Panc1 (cell line): ENCODE results near the gene IFNAR2. TPM values are rescaled to one million over a fixed set of nuclear protein-coding genes. Genes with fewer than 3 reads are reported as not detected.

Experiments
- ATAC-seq: fragments of 200-7000 bp; cut with Tn5 transposase; 2 replicates; pipeline ENCODE4 v1.9.1; 2020; ENCODE audit warnings: mild to moderate bottlenecking, moderate library complexity
- BruUV-seq: library from RNA; stranded (reverse); fragments of 400-500 nt; replicated peaks from 2 replicates; lab custom pipeline; 2021; lab: Mats Ljungman, UMichigan
- CTCF ChIA-PET: fragments of 300-600 bp; sonication (Branson Sonifier 250); formaldehyde crosslinking; loops from one replicate; lab custom pipeline; 2022; ENCODE audit warnings: antibody characterized with exemption; lab: Charles Lee
- POLR2A ChIA-PET: fragments of 300-600 bp; sonication (Branson Sonifier 250); formaldehyde crosslinking; loops from one replicate; lab custom pipeline; 2022; ENCODE audit warnings: antibody characterized with exemption; lab: Charles Lee
- DNase-seq: peaks from one replicate; pipeline ENCODE4 v3.0.0-alpha.2; 2010; ENCODE audit warnings: low read depth, low spot score
- H3K27ac ChIP-seq: 2 replicates; pipeline ENCODE4 v1.5.1; 2011; ENCODE audit warnings: mild to moderate bottlenecking, low read length, inconsistent platforms
- H3K27me3 ChIP-seq: fragments of 200-500 bp; sonication (Bioruptor generic); 2 replicates; pipeline ENCODE4 v1.6.0; 2014; ENCODE audit warnings: low read length, inconsistent platforms; ENCODE audit not compliant: control insufficient read depth, insufficient read depth
- H3K36me3 ChIP-seq: fragments of 200-500 bp; sonication (Bioruptor generic); 2 replicates; pipeline ENCODE4 v1.5.1; 2014; ENCODE audit warnings: inconsistent platforms, mild to moderate bottlenecking, low read length, moderate library complexity; ENCODE audit not compliant: control insufficient read depth, insufficient read depth
- H3K4me1 ChIP-seq: 2 replicates; pipeline ENCODE4 v1.5.1; 2011; ENCODE audit warnings: inconsistent platforms, mild to moderate bottlenecking, low read length, moderate library complexity; ENCODE audit not compliant: control insufficient read depth, insufficient read depth
- H3K4me3 ChIP-seq, 2 experiments: 2 replicates each; pipeline ENCODE4 v1.5.1; 2011 to 2012; ENCODE audit warnings: low read depth in 2 of 2, low read length in 2 of 2, mild to moderate bottlenecking in 2 of 2, inconsistent platforms in 1 of 2, moderate library complexity in 1 of 2
- H3K9me3 ChIP-seq: fragments of 200-500 bp; sonication (Bioruptor generic); 2 replicates; pipeline ENCODE4 v1.5.1; 2014; ENCODE audit warnings: low read depth, mild to moderate bottlenecking, inconsistent platforms, low read length, moderate library complexity; ENCODE audit not compliant: control insufficient read depth, insufficient read depth
- POLR2AphosphoS5 ChIP-seq: IDR thresholded peaks from 2 replicates; pipeline ENCODE4 v1.6.1; 2012; ENCODE audit warnings: mild to moderate bottlenecking, low read depth, low read length, moderate library complexity
- SIN3A ChIP-seq: IDR thresholded peaks from 2 replicates; pipeline ENCODE4 v1.6.1; 2012; ENCODE audit warnings: low read depth, mild to moderate bottlenecking, low read length, moderate library complexity, borderline replicate concordance; ENCODE audit not compliant: insufficient read depth
- TCF7L2 ChIP-seq: IDR thresholded peaks from 2 replicates; pipeline ENCODE4 v1.6.1; 2011; ENCODE audit warnings: mild to moderate bottlenecking, low read depth, low read length, inconsistent platforms
- in situ Hi-C: cut with HindIII; loops from 2 replicates; pipeline ENCODE4 v1.10.0; 2016; ENCODE audit warnings: low sequenced_read_pairs, low pct_unique_long_range_greater_than_20kb
- intact Hi-C: fragments of 100-400 bp; cut with micrococcal nuclease; formaldehyde crosslinking; loops from one replicate; pipeline ENCODE4 v1.10.0; 2022; ENCODE audit not compliant: unreplicated experiment
- total RNA-seq: library from RNA; stranded (reverse); gene quantifications from one replicate; pipeline ENCODE4 v1.2.1, GENCODE V29; 2021; ENCODE audit not compliant: unreplicated experiment
- TF ChIP-seq, protein P1 (sequence below), 2 experiments: IDR thresholded peaks; 2 replicates each; pipeline ENCODE4 v1.6.1; 2011 to 2012; ENCODE audit warnings: low read depth in 2 of 2, control low read depth in 1 of 2, low read length in 1 of 2, mild to moderate bottlenecking in 1 of 2, moderate library complexity in 1 of 2; ENCODE audit not compliant: insufficient read depth in 1 of 2
- TF ChIP-seq, protein P2 (sequence below): fragments of 450-650 bp; IDR thresholded peaks from 2 replicates; pipeline ENCODE4 v1.5.1; 2017; ENCODE audit warnings: mild to moderate bottlenecking

IFNAR2 gene
- total RNA-seq, 1 experiment from 2014 or later, result 18.2 TPM

DNA sequence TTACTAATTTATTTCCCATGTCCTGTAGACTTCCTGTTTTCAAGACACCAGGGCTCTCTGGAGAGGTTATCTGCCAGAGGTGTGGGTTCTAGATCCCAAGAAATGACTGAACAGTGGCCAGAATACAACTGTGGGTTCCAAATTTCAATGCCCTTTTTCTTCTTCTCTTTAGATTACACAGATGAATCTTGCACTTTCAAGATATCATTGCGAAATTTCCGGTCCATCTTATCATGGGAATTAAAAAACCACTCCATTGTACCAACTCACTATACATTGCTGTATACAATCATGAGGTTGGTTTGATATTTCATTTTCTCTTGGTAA is 15.0 kb downstream of the IFNAR2 start:
- H3K27me3 ChIP-seq, result no peaks in the 10 kb centered on the region
- no peak for DNase-seq
- TF ChIP-seq TCF7L2 (no peak), POLR2AphosphoS5 (no peak), SIN3A (no peak)
- TF ChIP-seq, protein P1, sequence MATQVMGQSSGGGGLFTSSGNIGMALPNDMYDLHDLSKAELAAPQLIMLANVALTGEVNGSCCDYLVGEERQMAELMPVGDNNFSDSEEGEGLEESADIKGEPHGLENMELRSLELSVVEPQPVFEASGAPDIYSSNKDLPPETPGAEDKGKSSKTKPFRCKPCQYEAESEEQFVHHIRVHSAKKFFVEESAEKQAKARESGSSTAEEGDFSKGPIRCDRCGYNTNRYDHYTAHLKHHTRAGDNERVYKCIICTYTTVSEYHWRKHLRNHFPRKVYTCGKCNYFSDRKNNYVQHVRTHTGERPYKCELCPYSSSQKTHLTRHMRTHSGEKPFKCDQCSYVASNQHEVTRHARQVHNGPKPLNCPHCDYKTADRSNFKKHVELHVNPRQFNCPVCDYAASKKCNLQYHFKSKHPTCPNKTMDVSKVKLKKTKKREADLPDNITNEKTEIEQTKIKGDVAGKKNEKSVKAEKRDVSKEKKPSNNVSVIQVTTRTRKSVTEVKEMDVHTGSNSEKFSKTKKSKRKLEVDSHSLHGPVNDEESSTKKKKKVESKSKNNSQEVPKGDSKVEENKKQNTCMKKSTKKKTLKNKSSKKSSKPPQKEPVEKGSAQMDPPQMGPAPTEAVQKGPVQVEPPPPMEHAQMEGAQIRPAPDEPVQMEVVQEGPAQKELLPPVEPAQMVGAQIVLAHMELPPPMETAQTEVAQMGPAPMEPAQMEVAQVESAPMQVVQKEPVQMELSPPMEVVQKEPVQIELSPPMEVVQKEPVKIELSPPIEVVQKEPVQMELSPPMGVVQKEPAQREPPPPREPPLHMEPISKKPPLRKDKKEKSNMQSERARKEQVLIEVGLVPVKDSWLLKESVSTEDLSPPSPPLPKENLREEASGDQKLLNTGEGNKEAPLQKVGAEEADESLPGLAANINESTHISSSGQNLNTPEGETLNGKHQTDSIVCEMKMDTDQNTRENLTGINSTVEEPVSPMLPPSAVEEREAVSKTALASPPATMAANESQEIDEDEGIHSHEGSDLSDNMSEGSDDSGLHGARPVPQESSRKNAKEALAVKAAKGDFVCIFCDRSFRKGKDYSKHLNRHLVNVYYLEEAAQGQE (IDR thresholded peaks at IDR 0.05; ENCODE audit: insufficient read depth in 1 of 2, low read depth in 2 of 2, low read length in 1 of 2), result no peak
- TF ChIP-seq, protein P2, sequence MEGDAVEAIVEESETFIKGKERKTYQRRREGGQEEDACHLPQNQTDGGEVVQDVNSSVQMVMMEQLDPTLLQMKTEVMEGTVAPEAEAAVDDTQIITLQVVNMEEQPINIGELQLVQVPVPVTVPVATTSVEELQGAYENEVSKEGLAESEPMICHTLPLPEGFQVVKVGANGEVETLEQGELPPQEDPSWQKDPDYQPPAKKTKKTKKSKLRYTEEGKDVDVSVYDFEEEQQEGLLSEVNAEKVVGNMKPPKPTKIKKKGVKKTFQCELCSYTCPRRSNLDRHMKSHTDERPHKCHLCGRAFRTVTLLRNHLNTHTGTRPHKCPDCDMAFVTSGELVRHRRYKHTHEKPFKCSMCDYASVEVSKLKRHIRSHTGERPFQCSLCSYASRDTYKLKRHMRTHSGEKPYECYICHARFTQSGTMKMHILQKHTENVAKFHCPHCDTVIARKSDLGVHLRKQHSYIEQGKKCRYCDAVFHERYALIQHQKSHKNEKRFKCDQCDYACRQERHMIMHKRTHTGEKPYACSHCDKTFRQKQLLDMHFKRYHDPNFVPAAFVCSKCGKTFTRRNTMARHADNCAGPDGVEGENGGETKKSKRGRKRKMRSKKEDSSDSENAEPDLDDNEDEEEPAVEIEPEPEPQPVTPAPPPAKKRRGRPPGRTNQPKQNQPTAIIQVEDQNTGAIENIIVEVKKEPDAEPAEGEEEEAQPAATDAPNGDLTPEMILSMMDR, result no peak
- ATAC-seq, result no peak
- no peak overlapping the region for H3K4me3 ChIP-seq
- no peaks in the 10 kb centered on the region for H3K9me3 ChIP-seq
- intact Hi-C loops (no loop called here), in situ Hi-C loops (no loop called here)
- POLR2A ChIA-PET, result no interaction called here
- no peaks in the 10 kb centered on the region for H3K4me1 ChIP-seq
- no peak overlapping the region for H3K27ac ChIP-seq
- CTCF ChIA-PET, result no interaction called here
- no TSS peak for BruUV-seq
- H3K36me3 ChIP-seq, result peaks cover 12% of the 10 kb centered on the region

DNA sequence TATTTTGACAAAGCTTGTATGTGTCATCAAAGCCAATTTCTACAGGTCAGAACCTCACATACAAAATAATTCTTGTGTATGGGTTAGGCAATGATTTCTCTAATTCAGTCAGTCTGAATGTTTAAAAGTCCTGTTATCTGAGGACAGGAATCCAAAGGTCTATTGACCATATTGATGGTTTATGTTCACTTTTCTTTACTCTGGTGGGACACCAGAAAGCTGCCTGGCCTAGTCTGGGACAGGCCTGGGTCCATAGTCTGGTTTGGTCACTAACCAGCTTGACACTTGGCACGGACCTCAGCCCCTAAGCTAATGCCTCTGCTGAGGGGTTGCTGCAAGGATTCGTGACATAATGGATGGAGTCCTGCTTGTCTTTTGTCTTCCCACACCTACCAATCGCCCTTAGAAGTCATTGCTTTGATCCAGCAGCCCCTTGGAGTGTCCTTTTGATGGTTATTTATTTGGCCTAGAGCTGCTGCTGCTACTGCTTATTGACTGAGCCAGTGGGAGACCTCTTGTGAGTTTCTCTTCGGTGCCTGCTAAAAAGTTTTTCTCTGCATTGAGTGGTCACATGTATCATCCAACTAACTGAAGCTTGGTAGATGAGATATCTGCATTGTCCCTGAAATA is 15.7 kb downstream of the IFNAR2 start:
- ChIA-PET CTCF (no interaction called here), POLR2A (no interaction called here)
- TF ChIP-seq, protein P2, result no peak
- TF ChIP-seq, protein P1 (IDR thresholded peaks at IDR 0.05; ENCODE audit: insufficient read depth in 1 of 2, low read depth in 2 of 2, low read length in 1 of 2), result no peak
- TF ChIP-seq SIN3A (no peak), TCF7L2 (no peak), POLR2AphosphoS5 (no peak)
- ATAC-seq, result no peak
- Histone ChIP-seq H3K4me3 (no peak overlapping the region), H3K27ac (no peak overlapping the region), H3K36me3 (peaks cover 12% of the 10 kb centered on the region), H3K4me1 (no peaks in the 10 kb centered on the region), H3K27me3 (no peaks in the 10 kb centered on the region), H3K9me3 (no peaks in the 10 kb centered on the region)
- no peak for DNase-seq
- BruUV-seq, result no TSS peak
- intact Hi-C loops (no loop called here), in situ Hi-C loops (no loop called here)
